Adrenal gland (tissue), 12 donors: Measurements from ENCODE around the gene TTC23. TPM values are rescaled to one million over a fixed set of nuclear protein-coding genes. Genes with fewer than 3 reads are reported as not detected.
"Not testable (repeated sequence)": the region's sequence is repeated elsewhere in the genome, so short reads cannot be mapped to it uniquely, and the experiment has no call there.

Source experiments
- DNase-seq, 7 donors: peaks; one replicate each; pipeline ENCODE4 v3.0.0-alpha.2; 2019 to 2020
- H3K27ac ChIP-seq, 5 donors: fragments of 200-600 bp; sonication (generic) in 4 of 5; 1 replicate in 3 of 5; 2 replicates in 2 of 5; pipeline versions ENCODE4 v1.5.1 to v1.8.0; 2016 to 2020; ENCODE audit warnings: mild to moderate bottlenecking in 1 of 5
- H3K27me3 ChIP-seq: fragments of 200-600 bp; 2 replicates; pipeline ENCODE4 v1.8.0; 2021
- H3K36me3 ChIP-seq, 2 donors: fragments of 200-600 bp; replicated peaks in 1 of 2; 1 replicate in 1 of 2; 2 replicates in 1 of 2; pipeline versions ENCODE4 v1.5.1 to v1.8.0; 2018 to 2022
- H3K4me1 ChIP-seq, 2 donors: fragments of 200-600 bp; replicated peaks in 1 of 2; 1 replicate in 1 of 2; 2 replicates in 1 of 2; pipeline versions ENCODE4 v1.5.1 to v1.8.0; 2018 to 2021
- H3K4me3 ChIP-seq, 4 donors: fragments of 200-600 bp; sonication (generic) in 3 of 4; one replicate each; pipeline ENCODE4 v1.5.1; 2016 to 2018
- H3K9me3 ChIP-seq, 3 donors: fragments of 200-600 bp; sonication (generic) in 1 of 3; replicated peaks in 1 of 3; 1 replicate in 2 of 3; 2 replicates in 1 of 3; pipeline versions ENCODE4 v1.5.1 to v1.8.0; 2016 to 2021
- POLR2A ChIP-seq, 2 donors: fragments of 450-650 bp; IDR thresholded peaks; one replicate each; pipeline ENCODE4 v1.6.1; 2017; ENCODE audit warnings: antibody characterized with exemption in 2 of 2, mild to moderate bottlenecking in 2 of 2, moderate library complexity in 1 of 2
- WGBS, 4 donors: extraction: QIAGEN DNeasy Blood & Tissue Kit in 2 of 4; methylation state at CpG; one replicate each; pipeline versions ENCODE4 v1.1.5 to v1.1.7; 2013 to 2017; 5-methylcytosine and 5-hydroxymethylcytosine counted together
- intact Hi-C, 2 donors: fragments of 100-400 bp; cut with DNase I; formaldehyde crosslinking; loops; one replicate each; pipeline versions ENCODE4 v1.14.1 to v1.15.0; 2022 to 2023
- polyA plus RNA-seq, 3 donors: library from polyadenylated mRNA; stranded (reverse); fragments of 200-250 nt in 2 of 3; fragments of 350-450 nt in 1 of 3; fragmentation: Illumina TruSeq in 1 of 3; extraction: RNeasy Lipid Tissue Mini Kit (QIAGEN cat#74804) in 1 of 3; gene quantifications; one replicate each; pipeline ENCODE4 v1.2.3, GENCODE V29; 2013 to 2014
- total RNA-seq, 9 donors: library from RNA; depleted of rRNA in 4 of 9; stranded (reverse); fragments of >200 nt in 4 of 9; fragments of 120-200 nt in 1 of 9; fragmentation: NEBNext Ultra II Directional in 1 of 9; extraction: Animal tissue kit (Norgen Biotek cat#: 25700) in 1 of 9; gene quantifications; one replicate each; pipeline versions ENCODE4 v1.1.0 to v1.2.4, GENCODE V29; 2013 to 2023
- TF ChIP-seq, protein P1 (sequence below), 6 experiments: fragments of 450-650 bp in 4 of 6; fragments of 200-600 bp in 2 of 6; sonication (generic) in 1 of 6; IDR thresholded peaks; 1 replicate in 5 of 6; 2 replicates in 1 of 6; pipeline versions ENCODE4 v1.5.1 to v1.8.0; 2016 to 2021; ENCODE audit warnings: antibody characterized with exemption in 6 of 6, mild to moderate bottlenecking in 2 of 6, moderate library complexity in 1 of 6
- donor health status: healthy with polysubstance abuse.
- donor health status: Bipolar disorder and iron deficiency.
- donor health status: DM: yes; HTN: yes; CAD: no.
- donor health status: DM: no; HTN: no; CAD: no.
- donor health status: DM: no; HTN: no; CAD: no.
- donor health status: DM: yes; HTN: yes; CAD: no.

Gene TTC23
- total and polyA plus RNA-seq, 12 donors, result 10.9 to 42.0 (median 22.6) TPM

DNA sequence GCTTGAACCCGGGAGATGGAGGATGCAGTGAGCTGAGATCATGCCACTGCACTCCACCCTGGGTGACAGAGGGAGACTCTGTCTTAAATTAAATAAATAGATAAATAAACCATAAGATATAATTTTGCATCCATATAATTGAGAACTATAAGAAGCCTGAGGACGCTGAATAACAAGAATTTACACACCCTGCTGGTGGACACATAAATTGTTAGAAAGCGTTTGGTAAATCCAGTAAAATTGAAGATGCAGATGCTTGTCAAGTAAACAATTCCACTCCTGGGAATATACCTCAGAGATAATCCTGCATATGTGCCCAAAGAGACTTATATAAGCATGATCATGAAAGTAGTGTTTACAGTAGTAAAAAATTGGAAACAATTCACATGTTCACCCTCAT, 41.7 kb downstream of the TTC23 start:
- DNase-seq, result no peak
- TF ChIP-seq POLR2A (IDR thresholded peaks at IDR 0.05), result no peak
- WGBS, 4 donors, result 91 to 97% (median 92%) methylated on average over 3 of the region's 3 CpGs
- H3K36me3 ChIP-seq, result no peaks in the 10 kb centered on the region
- H3K27ac ChIP-seq, result no peak overlapping the region
- no peaks in the 10 kb centered on the region for H3K9me3 ChIP-seq
- no peak overlapping the region for H3K4me3 ChIP-seq
- intact Hi-C loops, result no loop called here
- H3K27me3 ChIP-seq, result no peaks in the 10 kb centered on the region
- H3K4me1 ChIP-seq, result peaks cover 8 to 15% of the 10 kb centered on the region in 2 donors

DNA sequence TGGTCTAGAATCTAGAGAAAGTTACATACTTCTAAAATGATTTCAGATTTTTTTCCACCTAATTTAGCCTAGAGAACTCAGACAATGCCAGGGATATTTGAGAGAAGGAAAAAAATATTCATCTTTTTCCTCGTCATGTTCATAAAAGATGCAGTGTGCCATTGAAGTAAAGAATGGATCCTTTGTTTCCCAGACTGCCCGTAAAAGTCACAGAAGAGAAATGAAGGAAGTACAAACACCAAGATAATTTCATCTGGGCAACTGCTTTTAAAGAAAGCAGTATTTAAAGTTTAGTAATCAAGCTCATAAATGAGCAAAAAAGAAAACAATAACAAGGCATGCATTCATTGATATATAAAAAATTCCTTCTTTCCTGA, 47.2 kb downstream of the TTC23 start:
- Histone ChIP-seq H3K36me3 (no peaks in the 10 kb centered on the region), H3K27me3 (no peaks in the 10 kb centered on the region), H3K4me3 (no peak overlapping the region), H3K9me3 (no peaks in the 10 kb centered on the region), H3K4me1 (no peaks in the 10 kb centered on the region), H3K27ac (no peak overlapping the region)
- 47 to 93% (median 67%) methylated on average over 2 of the region's 2 CpGs for WGBS, 4 donors
- DNase-seq, result no peak
- intact Hi-C loops, result no loop called here
- no peak for TF ChIP-seq POLR2A (IDR thresholded peaks at IDR 0.05)
- TF ChIP-seq, protein P1, sequence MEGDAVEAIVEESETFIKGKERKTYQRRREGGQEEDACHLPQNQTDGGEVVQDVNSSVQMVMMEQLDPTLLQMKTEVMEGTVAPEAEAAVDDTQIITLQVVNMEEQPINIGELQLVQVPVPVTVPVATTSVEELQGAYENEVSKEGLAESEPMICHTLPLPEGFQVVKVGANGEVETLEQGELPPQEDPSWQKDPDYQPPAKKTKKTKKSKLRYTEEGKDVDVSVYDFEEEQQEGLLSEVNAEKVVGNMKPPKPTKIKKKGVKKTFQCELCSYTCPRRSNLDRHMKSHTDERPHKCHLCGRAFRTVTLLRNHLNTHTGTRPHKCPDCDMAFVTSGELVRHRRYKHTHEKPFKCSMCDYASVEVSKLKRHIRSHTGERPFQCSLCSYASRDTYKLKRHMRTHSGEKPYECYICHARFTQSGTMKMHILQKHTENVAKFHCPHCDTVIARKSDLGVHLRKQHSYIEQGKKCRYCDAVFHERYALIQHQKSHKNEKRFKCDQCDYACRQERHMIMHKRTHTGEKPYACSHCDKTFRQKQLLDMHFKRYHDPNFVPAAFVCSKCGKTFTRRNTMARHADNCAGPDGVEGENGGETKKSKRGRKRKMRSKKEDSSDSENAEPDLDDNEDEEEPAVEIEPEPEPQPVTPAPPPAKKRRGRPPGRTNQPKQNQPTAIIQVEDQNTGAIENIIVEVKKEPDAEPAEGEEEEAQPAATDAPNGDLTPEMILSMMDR (IDR thresholded peaks at IDR 0.05), result no peak

DNA sequence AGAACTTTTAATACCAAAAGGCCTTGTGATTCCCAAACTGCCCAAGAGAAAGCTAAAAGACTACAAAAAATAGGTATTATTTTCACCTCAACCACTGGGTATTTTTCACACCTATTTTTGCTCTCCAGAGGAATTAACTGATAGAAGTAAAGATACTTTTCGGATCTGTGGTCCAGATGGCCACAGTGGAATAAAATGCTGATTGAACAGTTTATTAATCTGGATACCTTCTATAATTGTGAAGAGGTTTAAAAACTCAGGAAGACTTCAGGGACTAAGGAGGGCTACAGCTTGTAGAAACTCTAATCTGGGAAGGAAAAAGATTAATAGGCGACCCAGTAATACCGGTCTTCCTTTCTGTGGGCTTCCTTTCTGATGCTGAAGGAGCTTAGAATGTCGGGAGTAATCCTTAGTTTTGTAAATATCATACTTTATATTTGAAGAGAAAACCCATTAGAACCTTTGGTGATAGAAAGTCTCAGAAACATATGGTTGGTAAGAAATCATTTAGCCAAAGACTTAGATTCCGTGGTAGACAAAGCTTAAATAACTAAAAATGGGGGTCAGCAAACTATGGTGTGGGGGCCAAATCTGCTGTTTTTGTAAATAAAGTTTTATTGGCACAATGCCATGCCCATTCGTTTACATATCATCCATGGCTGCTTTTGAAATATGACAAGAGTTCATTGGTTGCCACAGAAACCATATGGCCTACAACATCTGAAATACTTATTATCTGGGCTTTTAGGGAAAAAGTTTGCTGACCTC, 47.8 kb downstream of the TTC23 start:
- intact Hi-C loops, result no loop called here
- no peak overlapping the region for H3K27ac ChIP-seq
- no peak for DNase-seq

DNA sequence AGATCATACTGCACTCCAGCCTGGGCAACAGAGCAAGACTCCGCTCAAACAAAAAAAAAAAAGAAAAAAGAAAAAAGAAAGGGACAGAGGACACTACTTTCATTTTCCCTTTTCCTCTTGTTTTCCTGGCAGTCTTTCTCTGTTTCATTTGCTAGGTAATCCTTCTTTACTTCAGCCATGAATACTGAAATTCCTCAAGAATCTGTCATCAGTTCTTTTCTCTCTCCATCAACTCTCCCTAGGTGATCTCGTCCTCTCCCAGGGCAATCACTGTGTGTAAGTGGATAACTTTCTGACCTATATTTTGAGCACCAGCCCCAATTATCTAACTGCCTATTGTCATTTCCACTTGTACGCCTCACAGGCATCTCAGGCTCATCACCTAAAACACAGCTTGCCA, 51.5 kb downstream of the TTC23 start:
- DNase-seq, result no peak
- no peak overlapping the region for H3K4me3 ChIP-seq
- H3K27me3 ChIP-seq, result no peaks in the 10 kb centered on the region
- H3K36me3 ChIP-seq, result no peaks in the 10 kb centered on the region
- 87 to 98% (median 95%) methylated on average over 3 of the region's 3 CpGs for WGBS, 4 donors
- H3K4me1 ChIP-seq, result peaks cover 0 to 4% of the 10 kb centered on the region in 2 donors
- H3K27ac ChIP-seq, result no peak overlapping the region
- TF ChIP-seq, protein P1 (IDR thresholded peaks at IDR 0.05), result no peak
- TF ChIP-seq POLR2A (IDR thresholded peaks at IDR 0.05), result no peak
- intact Hi-C loops, result no loop called here
- no peaks in the 10 kb centered on the region for H3K9me3 ChIP-seq

More for the DNA sequence above, 47.8 kb downstream of the TTC23 start:
- Histone ChIP-seq H3K4me1 (no peaks in the 10 kb centered on the region), H3K36me3 (no peaks in the 10 kb centered on the region), H3K9me3 (no peaks in the 10 kb centered on the region), H3K4me3 (no peak overlapping the region), H3K27me3 (no peaks in the 10 kb centered on the region)
- WGBS, 4 donors, result 80 to 89% (median 89%) methylated on average over 6 of the region's 6 CpGs
- TF ChIP-seq, protein P1 (IDR thresholded peaks at IDR 0.05), result no peak

DNA sequence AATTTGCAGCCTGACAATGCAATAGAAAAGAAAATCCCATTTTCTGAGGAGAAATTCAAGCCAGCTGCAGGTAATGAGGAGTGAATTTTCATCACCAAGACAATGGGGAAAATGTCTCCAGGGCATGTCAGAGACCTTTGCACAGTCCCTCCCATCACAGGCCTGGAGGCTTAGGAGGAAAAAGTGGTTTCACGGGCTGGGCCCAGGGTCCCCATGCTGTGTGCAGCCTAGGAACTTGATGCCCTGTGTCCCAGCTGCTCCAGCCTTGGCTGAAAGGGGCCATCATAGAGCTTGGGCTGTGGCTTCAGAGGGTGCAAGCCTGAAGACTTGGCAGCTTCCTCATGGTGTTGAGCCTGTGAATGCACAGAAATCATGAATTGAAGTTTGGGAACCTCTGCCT, 57.2 kb downstream of the TTC23 start:
- H3K27me3 ChIP-seq, H3K36me3 ChIP-seq, H3K4me3 ChIP-seq, H3K4me1 ChIP-seq, DNase-seq, intact Hi-C loops, H3K9me3 ChIP-seq, H3K27ac ChIP-seq: not testable (repeated sequence)
- WGBS, 4 donors, result 80 to 100% (median 96%) methylated on average over 1 of the region's 1 CpG
